DND-41 (cell line): ENCODE data around the gene NAP1L5.

Source experiments
- ATAC-seq: fragments of 200-7000 bp; cut with Tn5 transposase; 3 replicates; pipeline ENCODE4 v1.9.1; 2021; ENCODE audit warnings: low read depth; ENCODE audit not compliant: insufficient read depth
- DNase-seq: peaks from one replicate; pipeline ENCODE4 v3.0.0-alpha.2; 2020
- H2AFZ ChIP-seq: 2 replicates; pipeline ENCODE4 v1.6.0; 2012; ENCODE audit warnings: low read depth, low read length
- H3K27ac ChIP-seq: 2 replicates; pipeline ENCODE4 v1.5.1; 2012; ENCODE audit warnings: low read length, inconsistent platforms
- H3K27me3 ChIP-seq: fragments of 200-600 bp; sonication (generic); 2 replicates; pipeline ENCODE4 v1.6.0; 2012; ENCODE audit warnings: low read length, mild to moderate bottlenecking, inconsistent platforms; ENCODE audit not compliant: insufficient read depth, poor library complexity
- H3K36me3 ChIP-seq: 2 replicates; pipeline ENCODE4 v1.5.1; 2012; ENCODE audit warnings: low read length, inconsistent platforms; ENCODE audit not compliant: insufficient read depth
- H3K4me1 ChIP-seq: 2 replicates; pipeline ENCODE4 v1.5.1; 2012; ENCODE audit warnings: mild to moderate bottlenecking, low read length; ENCODE audit not compliant: insufficient read depth
- H3K4me2 ChIP-seq: 2 replicates; pipeline ENCODE4 v1.6.0; 2012; ENCODE audit warnings: mild to moderate bottlenecking, moderate library complexity, low read length, inconsistent platforms; ENCODE audit not compliant: insufficient read depth
- H3K4me3 ChIP-seq, 2 experiments: fragments of 200-600 bp in 1 of 2; shearing (Covaris generic) in 1 of 2; 2 replicates each; pipeline ENCODE4 v1.5.1; 2012 to 2016; ENCODE audit warnings: inconsistent platforms in 2 of 2, low read length in 2 of 2, mild to moderate bottlenecking in 2 of 2, low read depth in 1 of 2, moderate library complexity in 1 of 2
- H3K79me2 ChIP-seq: 2 replicates; pipeline ENCODE4 v1.6.0; 2012; ENCODE audit warnings: low read length, inconsistent platforms; ENCODE audit not compliant: insufficient read depth
- H3K9ac ChIP-seq: 2 replicates; pipeline ENCODE4 v1.6.0; 2012; ENCODE audit warnings: low read depth, mild to moderate bottlenecking, inconsistent platforms, low read length, moderate library complexity
- H3K9me3 ChIP-seq: 2 replicates; pipeline ENCODE4 v1.5.1; 2012; ENCODE audit warnings: low read length, moderate library complexity, mild to moderate bottlenecking, inconsistent platforms; ENCODE audit not compliant: insufficient read depth, severe bottlenecking
- H4K20me1 ChIP-seq: 2 replicates; pipeline ENCODE4 v1.6.0; 2012; ENCODE audit warnings: low read length; ENCODE audit not compliant: insufficient read depth
- CTCF ChIP-seq: IDR thresholded peaks from 2 replicates; pipeline ENCODE4 v1.5.1; 2012; ENCODE audit warnings: borderline replicate concordance, low read length, moderate library complexity, mild to moderate bottlenecking; ENCODE audit not compliant: poor library complexity, severe bottlenecking; ENCODE audit errors: extremely low read depth
- EZH2 ChIP-seq: IDR thresholded peaks from 3 replicates; pipeline ENCODE4 v1.6.1; 2012; ENCODE audit warnings: borderline replicate concordance, low read depth, mild to moderate bottlenecking, moderate library complexity, low read length, inconsistent platforms; ENCODE audit not compliant: severe bottlenecking

The NAP1L5 gene

GRCh38 chr4:88730811-88731210 lies 33.2 kb upstream of the NAP1L5 start:
- no peak for TF ChIP-seq CTCF
- no peak for TF ChIP-seq EZH2
- ATAC-seq (no peak), DNase-seq (no peak)
- no peak overlapping the region for H2AFZ ChIP-seq
- H3K36me3 ChIP-seq: peaks cover 20% of the 10 kb centered on the region
- H3K4me2 ChIP-seq: no peak overlapping the region
- no peaks in the 10 kb centered on the region for H3K79me2 ChIP-seq
- no peaks in the 10 kb centered on the region for H3K27me3 ChIP-seq
- no peaks in the 10 kb centered on the region for H4K20me1 ChIP-seq
- H3K9ac ChIP-seq: no peak overlapping the region
- no peak overlapping the region for H3K4me3 ChIP-seq
- H3K27ac ChIP-seq: no peak overlapping the region
- H3K4me1 ChIP-seq: no peaks in the 10 kb centered on the region
- H3K9me3 ChIP-seq: no peaks in the 10 kb centered on the region

- H4K20me1 ChIP-seq: no peaks in the 10 kb centered on the region
- TF ChIP-seq EZH2 (no peak), CTCF (no peak)
- H3K27ac ChIP-seq: no peak overlapping the region
- H3K4me1 ChIP-seq: no peaks in the 10 kb centered on the region
- no peak overlapping the region for H3K4me3 ChIP-seq
- no peaks in the 10 kb centered on the region for H3K79me2 ChIP-seq
- H3K36me3 ChIP-seq: peaks cover 20% of the 10 kb centered on the region
- H3K4me2 ChIP-seq: no peak overlapping the region
- no peak overlapping the region for H2AFZ ChIP-seq
- no peaks in the 10 kb centered on the region for H3K27me3 ChIP-seq
- H3K9ac ChIP-seq: no peak overlapping the region
- DNase-seq (no peak), ATAC-seq (no peak)
- no peaks in the 10 kb centered on the region for H3K9me3 ChIP-seq
Observed at GRCh38 chr4:88729146-88729760, 31.6 kb upstream of the NAP1L5 start.

- ATAC-seq: no peak
- Histone ChIP-seq H3K4me1 (no peaks in the 10 kb centered on the region), H3K27ac (no peak overlapping the region), H2AFZ (no peak overlapping the region), H4K20me1 (no peaks in the 10 kb centered on the region), H3K79me2 (no peaks in the 10 kb centered on the region), H3K9me3 (no peaks in the 10 kb centered on the region), H3K4me2 (no peak overlapping the region), H3K36me3 (peaks cover 25% of the 10 kb centered on the region), H3K9ac (no peak overlapping the region), H3K4me3 (no peak overlapping the region), H3K27me3 (no peaks in the 10 kb centered on the region)
- TF ChIP-seq EZH2 (no peak), CTCF (no peak)
- DNase-seq: no peak
Observed at GRCh38 chr4:88728146-88728545, 30.5 kb upstream of the NAP1L5 start.
